HepG2 (cell line): ENCODE data around the gene PHF13. TPM values are rescaled to one million over a fixed set of nuclear protein-coding genes. Genes with fewer than 3 reads are reported as not detected.

Source experiments
- AHR ChIP-seq: IDR thresholded peaks from 2 replicates; pipeline ENCODE4 v1.6.1; 2018; ENCODE audit warnings: missing genetic modification reagents, missing compliant biosample characterization
- ARID4A ChIP-seq: sonication (generic); formaldehyde crosslinking; IDR thresholded peaks from 2 replicates; pipeline ENCODE4 v1.5.0; 2020; ENCODE audit warnings: mild to moderate bottlenecking, missing genetic modification reagents, borderline replicate concordance
- CHD4 ChIP-seq: fragments of 200-600 bp; sonication (generic); IDR thresholded peaks from 2 replicates; pipeline ENCODE4 v1.7.0; 2017; ENCODE audit warnings: mild to moderate bottlenecking, low read length, borderline replicate concordance
- GATAD2A ChIP-seq: IDR thresholded peaks from 2 replicates; pipeline ENCODE4 v1.6.1; 2016
- NR2F6 ChIP-seq, 2 experiments: IDR thresholded peaks; 2 replicates each; pipeline ENCODE4 v1.6.1; 2016; ENCODE audit warnings: antibody characterized with exemption in 1 of 2, mild to moderate bottlenecking in 1 of 2
- NRL ChIP-seq: sonication (generic); formaldehyde crosslinking; IDR thresholded peaks from 2 replicates; pipeline ENCODE4 v1.5.0; 2020; ENCODE audit warnings: missing genetic modification reagents, mild to moderate bottlenecking, moderate library complexity, borderline replicate concordance
- PAXIP1 ChIP-seq: sonication (generic); formaldehyde crosslinking; conservative IDR thresholded peaks from 2 replicates; pipeline ENCODE4 v1.4.0; 2020; ENCODE audit warnings: mild to moderate bottlenecking, missing genetic modification reagents, moderate library complexity
- ZC3H13 ChIP-seq: sonication (generic); formaldehyde crosslinking; IDR thresholded peaks from 2 replicates; pipeline ENCODE4 v1.8.1; 2023; ENCODE audit warnings: mild to moderate bottlenecking, missing genetic modification reagents, moderate library complexity
- ZFP36L2 ChIP-seq: sonication (generic); formaldehyde crosslinking; IDR thresholded peaks from 2 replicates; pipeline ENCODE4 v1.4.0; 2020; ENCODE audit warnings: missing genetic modification reagents
- ZNF274 ChIP-seq: sonication (generic); formaldehyde crosslinking; IDR thresholded peaks from 2 replicates; pipeline ENCODE4 v1.5.1; 2020; ENCODE audit warnings: mild to moderate bottlenecking, missing genetic modification reagents
- ZNF333 ChIP-seq: sonication (generic); formaldehyde crosslinking; IDR thresholded peaks from 2 replicates; pipeline ENCODE4 v1.4.0; 2020; ENCODE audit warnings: mild to moderate bottlenecking, missing genetic modification reagents, borderline replicate concordance
- ZNF512 ChIP-seq: sonication (generic); formaldehyde crosslinking; IDR thresholded peaks from 2 replicates; pipeline ENCODE4 v1.4.0; 2020; ENCODE audit warnings: mild to moderate bottlenecking, missing genetic modification reagents
- ZNF687 ChIP-seq: sonication (generic); formaldehyde crosslinking; IDR thresholded peaks from 2 replicates; pipeline ENCODE4 v1.5.1; 2020; ENCODE audit warnings: mild to moderate bottlenecking, missing genetic modification reagents, moderate library complexity
- polyA plus RNA-seq, 8 experiments: library from polyadenylated mRNA; depleted of rRNA in 3 of 8; stranded (reverse) in 7 of 8; unstranded in 1 of 8; fragments of >200 nt; fragmentation: Illumina TruSeq in 4 of 8; extraction: Trizol in 4 of 8; gene quantifications; 2 replicates each; pipeline versions ENCODE4 v1.2.1 to v1.2.3, GENCODE V29; 2011 to 2016; ENCODE audit warnings: low read depth in 4 of 8, missing spikeins in 1 of 8, mixed read lengths in 1 of 8; ENCODE audit not compliant: insufficient read depth in 1 of 8
- total RNA-seq, 5 experiments: library from RNA; depleted of rRNA; stranded (reverse); fragments of >200 nt; fragmentation: Illumina TruSeq; extraction: Trizol; gene quantifications; 2 replicates each; pipeline ENCODE4 v1.2.3, GENCODE V29; 2016; ENCODE audit warnings: low read depth in 1 of 5

Gene PHF13
- total and polyA plus RNA-seq, 2 of the 13 experiments (the other 11 are each of a cell fraction or from before 2014, with no cell fraction given), result 4.7 to 7.4 TPM

GRCh38 chr1:6572653-6573383, 40.7 kb upstream of the PHF13 start (continued):
- peak; percentile 51; the same call in 1 of the 2 replicates for TF ChIP-seq ZNF274 (CRISPR knock-in tag)
- TF ChIP-seq ZC3H13, result no peak
- TF ChIP-seq ZNF512, result no peak
- TF ChIP-seq ARID4A, result peak; percentile 25; the same call in 1 of the 2 replicates
- peak; percentile 34; the same call in 1 of the 2 replicates for TF ChIP-seq NR2F6 (IDR thresholded peaks at IDR 0.05)
- TF ChIP-seq NR2F6 (CRISPR knock-in tag; IDR thresholded peaks at IDR 0.05), result 0 out of 2 replicates have a peak, but pooled peaks have one; percentile 14
- peak; percentile 30; the same call in 1 of the 2 replicates for TF ChIP-seq GATAD2A (CRISPR knock-in tag)
- no peak for TF ChIP-seq CHD4
- no peak for TF ChIP-seq ZNF333 (CRISPR knock-in tag)
- TF ChIP-seq AHR, result no peak
- TF ChIP-seq NRL, result no peak
- peak; percentile 44; the same call in 1 of the 2 replicates for TF ChIP-seq ZNF687 (CRISPR knock-in tag)
- TF ChIP-seq ZFP36L2 (CRISPR knock-in tag), result no peak
- TF ChIP-seq PAXIP1 (CRISPR knock-in tag), result peak; percentile 33; the same call in 1 of the 2 replicates
